AG09319 (cell line): ENCODE measurements around the gene ZSCAN1.

Experiments
- DNase-seq: peaks from one replicate; pipeline ENCODE4 v3.0.0-alpha.2; 2010; ENCODE audit warnings: low read depth; ENCODE audit errors: extremely low read depth
- CTCF ChIP-seq: IDR thresholded peaks from 2 replicates; pipeline ENCODE4 v1.5.1; 2011; ENCODE audit warnings: low read depth, mild to moderate bottlenecking, inconsistent platforms, low read length, moderate library complexity

ZSCAN1 gene

GRCh38 chr19:58097349-58097748, 63.5 kb downstream of the ZSCAN1 start:
- TF ChIP-seq CTCF, result no peak
- no peak for DNase-seq

- DNase-seq, result peak; percentile 94
- TF ChIP-seq CTCF, result no peak
Observed at GRCh38 chr19:58097781-58098681, 64.2 kb downstream of the ZSCAN1 start, which contains the start of gene ZSCAN18. TSS of gene ZSCAN18 (minus strand) at chr19:58098231. CDS start at chr19:58090267, 7,964 bp downstream.

- TF ChIP-seq CTCF, result no peak
- DNase-seq, result no peak
Observed at GRCh38 chr19:58098682-58098998, 64.8 kb downstream of the ZSCAN1 start.
